ENCODE data around the gene DAB1. TPM values are rescaled to one million over a fixed set of nuclear protein-coding genes. Genes with fewer than 3 reads are reported as not detected.

DAB1 gene
- total and polyA plus RNA-seq, 10 of the 15 experiments (the other 5 are each of a cell fraction or from before 2014, with no cell fraction given): 0.02 to 0.10 (median 0.03) TPM; not detected in 5

- ATAC-seq: no peak
- ChIA-PET CTCF (no interaction called here), POLR2A (no interaction called here), RAD21 (ENCODE audit: unreplicated experiment) (no interaction called here), SMC1A (ENCODE audit: uncharacterized antibody, unreplicated experiment) (no interaction called here)
- in situ Hi-C loops (cut with MboI): no loop called here
- no peak for FAIRE-seq
- Histone ChIP-seq H3K27ac (ENCODE audit: control insufficient read depth, insufficient read depth) (no peak overlapping the region), H3K4me2 (ENCODE audit: control insufficient read depth, insufficient read depth) (no peak overlapping the region), H4K20me1 (ENCODE audit: control insufficient read depth, insufficient read depth) (no peaks in the 10 kb centered on the region), H3K9me3 (replicated peaks; ENCODE audit: control insufficient read depth, insufficient read depth, low read length) (no peaks in the 10 kb centered on the region), H2AFZ (ENCODE audit: control insufficient read depth, low read depth, low read length) (no peak overlapping the region), H3K4me1 (ENCODE audit: control insufficient read depth, insufficient read depth, low read length) (no peaks in the 10 kb centered on the region), H3K79me2 (ENCODE audit: control insufficient read depth, insufficient read depth, low read length) (no peaks in the 10 kb centered on the region), H3K9ac (ENCODE audit: control insufficient read depth, insufficient read depth, low read length) (no peak overlapping the region), H3K4me3 (no peak overlapping the region), H3K36me3 (ENCODE audit: control insufficient read depth in 2 of 2, insufficient read depth in 2 of 2, low read length in 1 of 2) (no peaks in the 10 kb centered on the region), H3K27me3 (replicated peaks in 1 of 2; ENCODE audit: control insufficient read depth in 2 of 2, insufficient read depth in 2 of 2, low read length in 1 of 2) (no peaks in the 10 kb centered on the region; a peak in 1 of 4 replicates)
- intact Hi-C loops (cut with micrococcal nuclease; ENCODE audit: unreplicated experiment): no loop called here
- no peak for TF ChIP-seq FOS (IDR thresholded peaks at IDR 0.05; ENCODE audit: borderline replicate concordance, extremely low read depth, insufficient read length)
- BruUV-seq (replicated peaks): no TSS peak
- WGBS (ENCODE audit: insufficient coverage, insufficient replicate concordance, low lambda C conversion rate, missing lambda C conversion rate): 11% methylated on average over 1 of the region's 1 CpG
- no peak for DNase-seq (ENCODE audit: low read depth, low spot score)
Measured at GRCh38 chr1:56954664-56955063, 469.2 kb downstream of the DAB1 start.

GRCh38 chr1:56953386-56953785 is 470.5 kb downstream of the DAB1 start:
- FAIRE-seq: no peak
- no peak overlapping the region for H3K9ac ChIP-seq (ENCODE audit: control insufficient read depth, insufficient read depth, low read length)
- no peaks in the 10 kb centered on the region for H3K4me1 ChIP-seq (ENCODE audit: control insufficient read depth, insufficient read depth, low read length)
- POLR2A ChIA-PET: no interaction called here
- in situ Hi-C loops (cut with MboI) (no loop called here), intact Hi-C loops (cut with micrococcal nuclease; ENCODE audit: unreplicated experiment) (no loop called here)
- RAD21 ChIA-PET (ENCODE audit: unreplicated experiment): no interaction called here
- DNase-seq (ENCODE audit: low read depth, low spot score): no peak
- H3K27me3 ChIP-seq (replicated peaks in 1 of 2; ENCODE audit: control insufficient read depth in 2 of 2, insufficient read depth in 2 of 2, low read length in 1 of 2): no peaks in the 10 kb centered on the region; a peak in 1 of 4 replicates
- 12% methylated on average over 5 of the region's 5 CpGs for WGBS (ENCODE audit: insufficient coverage, insufficient replicate concordance, low lambda C conversion rate, missing lambda C conversion rate)
- TF ChIP-seq POLR2A (IDR thresholded peaks at IDR 0.05; ENCODE audit: low read depth, low read length) (no peak), TARDBP (IDR thresholded peaks at IDR 0.05; ENCODE audit: borderline replicate concordance) (no peak), ZNF24 (IDR thresholded peaks at IDR 0.05) (no peak), POLR2AphosphoS2 (IDR thresholded peaks at IDR 0.05; ENCODE audit: low read depth, low read length) (no peak), BCL11A (IDR thresholded peaks at IDR 0.05; ENCODE audit: low read depth, low read length) (no peak), BMI1 (IDR thresholded peaks at IDR 0.05; ENCODE audit: borderline replicate concordance) (no peak), SPI1 (IDR thresholded peaks at IDR 0.05; ENCODE audit: borderline replicate concordance, insufficient read depth, low read depth, low read length) (no peak), CHD2 (IDR thresholded peaks at IDR 0.05; ENCODE audit: borderline replicate concordance, low read depth, low read length) (no peak)
- no peaks in the 10 kb centered on the region for H3K36me3 ChIP-seq (ENCODE audit: control insufficient read depth in 2 of 2, insufficient read depth in 2 of 2, low read length in 1 of 2)
- no peaks in the 10 kb centered on the region for H3K9me3 ChIP-seq (replicated peaks; ENCODE audit: control insufficient read depth, insufficient read depth, low read length)
- no peak overlapping the region for H3K27ac ChIP-seq (ENCODE audit: control insufficient read depth, insufficient read depth)
- H4K20me1 ChIP-seq (ENCODE audit: control insufficient read depth, insufficient read depth): no peaks in the 10 kb centered on the region
- CTCF ChIA-PET: no interaction called here
- H2AFZ ChIP-seq (ENCODE audit: control insufficient read depth, low read depth, low read length): no peak overlapping the region
- ATAC-seq: no peak
- no TSS peak for BruUV-seq (replicated peaks)
- no peaks in the 10 kb centered on the region for H3K79me2 ChIP-seq (ENCODE audit: control insufficient read depth, insufficient read depth, low read length)
- H3K4me2 ChIP-seq (ENCODE audit: control insufficient read depth, insufficient read depth): no peak overlapping the region
- no peak overlapping the region for H3K4me3 ChIP-seq
- SMC1A ChIA-PET (ENCODE audit: uncharacterized antibody, unreplicated experiment): no interaction called here
